Measurements from ENCODE around the gene C4orf50. TPM values are rescaled to one million over a fixed set of nuclear protein-coding genes. Genes with fewer than 3 reads are reported as not detected.

C4orf50 gene
- total RNA-seq, 2 experiments from 2014 or later = 0.05 TPM

GRCh38 chr4:5930456-5930855 lies 87.8 kb downstream of the C4orf50 start:
- no peak overlapping the region for H3K4me3 Mint-ChIP-seq
- no peak overlapping the region for H3K27ac Mint-ChIP-seq
- no peak for ATAC-seq
- CTCF ChIA-PET = no interaction called here
- no peaks in the 10 kb centered on the region for H3K9me3 Mint-ChIP-seq (ENCODE audit: low read depth)
- intact Hi-C loops (cut with DNase I, micrococcal nuclease) = no loop called here
- H3K36me3 Mint-ChIP-seq (ENCODE audit: low read depth) = no peaks in the 10 kb centered on the region
- peaks cover 4% of the 10 kb centered on the region for H3K27me3 Mint-ChIP-seq
- POLR2A ChIA-PET = no interaction called here
- DNase-seq = no peak
- H3K4me1 Mint-ChIP-seq = no peaks in the 10 kb centered on the region

- intact Hi-C loops (cut with DNase I, micrococcal nuclease) = no loop called here
Observed at GRCh38 chr4:5928844-5929420, 89.3 kb downstream of the C4orf50 start.

GRCh38 chr4:5928274-5928673 lies 90.0 kb downstream of the C4orf50 start:
- Mint-ChIP-seq H3K36me3 (ENCODE audit: low read depth) (no peaks in the 10 kb centered on the region), H3K4me1 (no peaks in the 10 kb centered on the region), H3K9me3 (ENCODE audit: low read depth) (no peaks in the 10 kb centered on the region), H3K27ac (no peak overlapping the region), H3K27me3 (peaks cover 4% of the 10 kb centered on the region), H3K4me3 (no peak overlapping the region)
- intact Hi-C loops (cut with DNase I, micrococcal nuclease) = no loop called here
- CTCF ChIA-PET = no interaction called here
- ATAC-seq (no peak), DNase-seq (no peak)
- POLR2A ChIA-PET = no interaction called here

More at GRCh38 chr4:5928844-5929420, 89.3 kb downstream of the C4orf50 start:
- Mint-ChIP-seq H3K4me1 (no peaks in the 10 kb centered on the region), H3K4me3 (no peak overlapping the region), H3K36me3 (ENCODE audit: low read depth) (no peaks in the 10 kb centered on the region), H3K9me3 (ENCODE audit: low read depth) (no peaks in the 10 kb centered on the region), H3K27me3 (peaks cover 4% of the 10 kb centered on the region), H3K27ac (no peak overlapping the region)
- ChIA-PET CTCF (no interaction called here), POLR2A (no interaction called here)
- DNase-seq (no peak), ATAC-seq (no peak)

GRCh38 chr4:5927747-5928146 lies 90.5 kb downstream of the C4orf50 start:
- intact Hi-C loops (cut with DNase I, micrococcal nuclease) = no loop called here
- H3K4me3 Mint-ChIP-seq = no peak overlapping the region
- H3K27me3 Mint-ChIP-seq = peaks cover 6% of the 10 kb centered on the region
- DNase-seq (no peak), ATAC-seq (no peak)
- H3K9me3 Mint-ChIP-seq (ENCODE audit: low read depth) = no peaks in the 10 kb centered on the region
- no peaks in the 10 kb centered on the region for H3K4me1 Mint-ChIP-seq
- no peaks in the 10 kb centered on the region for H3K36me3 Mint-ChIP-seq (ENCODE audit: low read depth)
- H3K27ac Mint-ChIP-seq = no peak overlapping the region
- POLR2A ChIA-PET = no interaction called here
- CTCF ChIA-PET = interaction anchor here (0.8 kb wide), 1 partner anchor 533 kb away, joined by 3 read pairs; no protein-coding TSS in a partner anchor

GRCh38 chr4:5927116-5927515 lies 91.1 kb downstream of the C4orf50 start:
- ChIA-PET POLR2A (no interaction called here), CTCF (interaction anchor here (0.8 to 1.7 kb wide), 2 partner anchors 35 to 533 kb away, joined by 3 read pairs; no protein-coding TSS in a partner anchor)
- H3K36me3 Mint-ChIP-seq (ENCODE audit: low read depth) = no peaks in the 10 kb centered on the region
- H3K9me3 Mint-ChIP-seq (ENCODE audit: low read depth) = no peaks in the 10 kb centered on the region
- ATAC-seq (no peak), DNase-seq (no peak)
- H3K4me3 Mint-ChIP-seq = no peak overlapping the region
- H3K27ac Mint-ChIP-seq = no peak overlapping the region
- intact Hi-C loops (cut with DNase I, micrococcal nuclease) = no loop called here
- peaks cover 7% of the 10 kb centered on the region for H3K27me3 Mint-ChIP-seq
- H3K4me1 Mint-ChIP-seq = no peaks in the 10 kb centered on the region

GRCh38 chr4:5926598-5926997 lies 91.6 kb downstream of the C4orf50 start:
- ChIA-PET POLR2A (no interaction called here), CTCF (interaction anchor here (1.7 kb wide), 1 partner anchor 35 kb away, joined by 3 read pairs; no protein-coding TSS in a partner anchor)
- Mint-ChIP-seq H3K36me3 (ENCODE audit: low read depth) (no peaks in the 10 kb centered on the region), H3K27ac (no peak overlapping the region), H3K4me3 (no peak overlapping the region), H3K9me3 (ENCODE audit: low read depth) (no peaks in the 10 kb centered on the region), H3K4me1 (no peaks in the 10 kb centered on the region), H3K27me3 (peaks cover 9% of the 10 kb centered on the region)
- no peak for DNase-seq
- no peak for ATAC-seq
- intact Hi-C loops (cut with DNase I, micrococcal nuclease) = no loop called here

GRCh38 chr4:5925419-5926200 lies 92.6 kb downstream of the C4orf50 start:
- DNase-seq (no peak), ATAC-seq (no peak)
- Mint-ChIP-seq H3K27me3 (peaks cover 12% of the 10 kb centered on the region), H3K36me3 (ENCODE audit: low read depth) (no peaks in the 10 kb centered on the region), H3K27ac (no peak overlapping the region), H3K4me3 (no peak overlapping the region), H3K9me3 (ENCODE audit: low read depth) (no peaks in the 10 kb centered on the region), H3K4me1 (no peaks in the 10 kb centered on the region)
- ChIA-PET POLR2A (no interaction called here), CTCF (interaction anchor here (1.7 kb wide), 1 partner anchor 34 kb away, joined by 3 read pairs; no protein-coding TSS in a partner anchor)
- intact Hi-C loops (cut with DNase I, micrococcal nuclease) = no loop called here

GRCh38 chr4:5924461-5925125 lies 93.6 kb downstream of the C4orf50 start:
- ChIA-PET POLR2A (no interaction called here), CTCF (interaction anchor here (0.6 kb wide), 1 partner anchor 9 kb away, joined by 3 read pairs; no protein-coding TSS in a partner anchor)
- Mint-ChIP-seq H3K4me1 (no peaks in the 10 kb centered on the region), H3K9me3 (ENCODE audit: low read depth) (no peaks in the 10 kb centered on the region), H3K36me3 (ENCODE audit: low read depth) (no peaks in the 10 kb centered on the region), H3K27me3 (peaks cover 15% of the 10 kb centered on the region), H3K27ac (no peak overlapping the region), H3K4me3 (no peak overlapping the region)
- intact Hi-C loops (cut with DNase I, micrococcal nuclease) = no loop called here
- ATAC-seq (no peak), DNase-seq (no peak)

GRCh38 chr4:5923376-5923775 lies 94.9 kb downstream of the C4orf50 start:
- CTCF ChIA-PET = no interaction called here

GRCh38 chr4:5922556-5922955 lies 95.7 kb downstream of the C4orf50 start:
- no peaks in the 10 kb centered on the region for H3K9me3 Mint-ChIP-seq (ENCODE audit: low read depth)
- peaks cover 17% of the 10 kb centered on the region for H3K27me3 Mint-ChIP-seq
- no peaks in the 10 kb centered on the region for H3K4me1 Mint-ChIP-seq
- H3K4me3 Mint-ChIP-seq = no peak overlapping the region
- intact Hi-C loops (cut with DNase I, micrococcal nuclease) = no loop called here
- H3K27ac Mint-ChIP-seq = no peak overlapping the region
- ChIA-PET POLR2A (no interaction called here), CTCF (no interaction called here)
- DNase-seq (no peak), ATAC-seq (no peak)
- no peaks in the 10 kb centered on the region for H3K36me3 Mint-ChIP-seq (ENCODE audit: low read depth)

More at GRCh38 chr4:5923376-5923775, 94.9 kb downstream of the C4orf50 start:
- no peaks in the 10 kb centered on the region for H3K9me3 Mint-ChIP-seq (ENCODE audit: low read depth)
- ATAC-seq = no peak
- H3K27me3 Mint-ChIP-seq = peaks cover 15% of the 10 kb centered on the region
- H3K4me3 Mint-ChIP-seq = no peak overlapping the region
- intact Hi-C loops (cut with DNase I, micrococcal nuclease) = no loop called here
- no peaks in the 10 kb centered on the region for H3K4me1 Mint-ChIP-seq
- DNase-seq = no peak
- H3K36me3 Mint-ChIP-seq (ENCODE audit: low read depth) = no peaks in the 10 kb centered on the region
- H3K27ac Mint-ChIP-seq = no peak overlapping the region
- POLR2A ChIA-PET = no interaction called here

- Mint-ChIP-seq H3K36me3 (ENCODE audit: low read depth) (no peaks in the 10 kb centered on the region), H3K4me1 (no peaks in the 10 kb centered on the region), H3K27me3 (peaks cover 16% of the 10 kb centered on the region), H3K9me3 (ENCODE audit: low read depth) (no peaks in the 10 kb centered on the region), H3K27ac (no peak overlapping the region), H3K4me3 (no peak overlapping the region)
- intact Hi-C loops (cut with DNase I, micrococcal nuclease) = no loop called here
- ChIA-PET CTCF (no interaction called here), POLR2A (no interaction called here)
- no peak for DNase-seq
- ATAC-seq = no peak
Observed at GRCh38 chr4:5921981-5922380, 96.2 kb downstream of the C4orf50 start.
